Mononuclear cell (primary cell): Measurements from ENCODE around the gene XXYLT1. TPM values are rescaled to one million over a fixed set of nuclear protein-coding genes. Genes with fewer than 3 reads are reported as not detected.

Source experiments
- H3K27me3 ChIP-seq: 2 replicates; pipeline ENCODE4 v1.6.0; 2011; ENCODE audit warnings: low read length, control low read depth; ENCODE audit not compliant: insufficient read depth
- H3K4me1 ChIP-seq: 2 replicates; pipeline ENCODE4 v1.5.1; 2011; ENCODE audit warnings: mild to moderate bottlenecking, low read length, control low read depth; ENCODE audit not compliant: insufficient read depth
- H3K4me3 ChIP-seq: 2 replicates; pipeline ENCODE4 v1.5.1; 2011; ENCODE audit warnings: mild to moderate bottlenecking, low read length, moderate library complexity
- H3K9me3 ChIP-seq: 2 replicates; pipeline ENCODE4 v1.5.1; 2011; ENCODE audit warnings: low read depth, mild to moderate bottlenecking, control low read depth, low read length
- total RNA-seq: library from RNA; depleted of rRNA; stranded (reverse); fragments of >200 nt; gene quantifications from one replicate; pipeline ENCODE4 v1.2.3, GENCODE V29; 2012

Gene XXYLT1
- total RNA-seq, 1 donor: 9.0 TPM

DNA sequence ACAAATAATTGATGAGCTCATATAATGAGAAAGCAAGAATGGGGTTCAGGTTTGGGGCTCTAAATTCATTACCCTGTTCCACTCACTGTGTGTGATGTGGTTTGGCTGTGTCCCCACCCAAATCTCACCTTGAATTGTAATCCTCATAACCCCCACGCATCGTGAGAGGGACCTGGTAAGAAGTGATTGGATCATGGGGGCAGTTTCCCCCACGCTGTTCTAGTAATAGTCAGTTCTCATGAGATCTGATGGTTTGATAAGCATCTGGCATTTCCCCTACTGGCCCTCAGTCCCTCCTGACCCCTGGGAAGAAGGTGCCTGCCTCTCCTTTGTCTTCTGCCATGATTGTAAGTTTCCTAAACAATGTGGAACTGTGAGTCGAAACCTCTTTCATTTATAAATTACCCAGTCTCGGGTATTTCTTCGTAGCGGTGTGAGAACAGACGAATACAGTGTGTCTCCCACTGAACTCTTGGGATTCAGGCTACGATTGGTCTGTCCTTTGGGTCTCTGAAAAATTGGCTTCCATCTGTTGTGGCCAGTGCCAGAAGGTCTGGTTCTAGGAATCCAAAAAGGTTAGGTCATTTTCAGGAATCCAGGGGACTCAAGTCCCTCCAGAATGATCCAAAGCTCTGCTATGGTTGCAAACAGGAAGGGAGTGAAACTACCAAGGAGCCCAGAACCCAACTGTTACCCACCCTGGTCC lies 87.7 kb downstream of the XXYLT1 start:
- no peaks in the 10 kb centered on the region for H3K9me3 ChIP-seq
- H3K27me3 ChIP-seq: no peaks in the 10 kb centered on the region
- peaks cover 42% of the 10 kb centered on the region for H3K4me1 ChIP-seq
- H3K4me3 ChIP-seq: no peak overlapping the region

DNA sequence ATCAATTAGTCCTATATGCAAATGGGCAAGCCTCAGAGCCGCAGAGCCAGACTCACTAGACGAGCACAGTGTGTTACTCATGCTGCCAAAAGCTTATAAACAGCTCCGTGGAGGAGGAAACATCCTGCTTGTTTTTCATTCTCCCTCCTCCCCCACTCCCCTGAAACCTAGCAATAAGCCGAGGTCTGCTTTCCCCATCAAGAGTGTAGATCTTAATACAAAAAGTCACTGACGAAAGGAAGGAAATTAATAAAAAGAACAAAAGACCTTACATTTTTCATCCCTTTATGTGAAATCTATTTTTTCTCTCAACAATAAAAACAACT lies 88.5 kb downstream of the XXYLT1 start:
- Histone ChIP-seq H3K4me1 (peaks cover 45% of the 10 kb centered on the region), H3K4me3 (no peak overlapping the region), H3K27me3 (no peaks in the 10 kb centered on the region), H3K9me3 (no peaks in the 10 kb centered on the region)

DNA sequence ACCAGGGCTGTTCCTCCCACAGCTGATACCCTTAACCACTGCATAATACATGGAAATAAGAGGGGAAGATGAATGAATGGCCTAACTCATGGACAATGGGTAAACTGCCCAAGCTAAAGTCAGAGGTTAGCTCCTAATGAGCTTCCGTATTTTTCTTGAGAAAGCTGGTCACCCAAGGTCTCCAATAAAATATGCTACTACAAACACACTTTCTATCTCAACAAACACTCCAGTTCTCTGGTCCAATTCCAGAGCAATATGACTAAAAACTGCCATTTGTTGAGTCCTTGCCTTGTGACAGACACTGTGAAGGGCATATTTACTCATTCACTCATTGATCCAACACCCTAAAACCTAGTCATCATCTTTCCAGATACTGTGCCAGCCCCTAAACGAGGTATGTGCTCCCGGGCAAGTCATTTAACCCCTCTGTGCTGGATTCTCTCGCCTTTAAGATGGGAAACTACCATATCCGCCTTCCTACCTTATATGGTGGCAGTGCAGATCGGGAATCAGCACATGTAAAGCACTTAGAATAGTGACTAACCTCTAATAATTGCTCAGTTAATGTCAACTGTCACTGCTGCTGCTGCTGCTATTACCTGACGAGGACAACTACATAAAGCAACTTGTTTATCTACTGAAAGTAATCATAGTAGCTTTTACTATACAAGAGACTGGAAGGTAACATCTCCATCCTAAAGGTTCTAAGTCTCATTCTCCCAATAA lies 89.1 kb downstream of the XXYLT1 start:
- Histone ChIP-seq H3K27me3 (no peaks in the 10 kb centered on the region), H3K9me3 (no peaks in the 10 kb centered on the region), H3K4me1 (peaks cover 45% of the 10 kb centered on the region), H3K4me3 (no peak overlapping the region)

DNA sequence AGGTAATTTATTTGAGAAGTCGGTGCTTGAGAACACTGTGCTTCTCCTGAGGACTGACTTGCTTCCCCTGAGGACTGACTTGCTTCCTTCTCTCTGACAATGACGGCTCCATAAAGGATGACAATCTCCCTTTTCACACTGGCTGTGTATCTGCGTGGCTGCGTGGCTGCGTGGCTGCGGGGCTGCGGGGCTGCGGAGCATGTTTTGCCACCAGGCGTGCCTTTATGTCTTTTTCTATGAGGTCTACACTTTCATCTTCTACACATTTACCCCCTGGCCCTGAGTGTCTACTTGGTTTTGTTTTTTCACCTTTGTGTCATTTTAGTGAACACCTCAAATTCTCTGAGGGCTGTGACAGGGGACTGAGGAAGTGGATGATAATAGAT lies 89.9 kb downstream of the XXYLT1 start:
- Histone ChIP-seq H3K27me3 (no peaks in the 10 kb centered on the region), H3K4me3 (no peak overlapping the region), H3K9me3 (no peaks in the 10 kb centered on the region), H3K4me1 (peaks cover 41% of the 10 kb centered on the region)

DNA sequence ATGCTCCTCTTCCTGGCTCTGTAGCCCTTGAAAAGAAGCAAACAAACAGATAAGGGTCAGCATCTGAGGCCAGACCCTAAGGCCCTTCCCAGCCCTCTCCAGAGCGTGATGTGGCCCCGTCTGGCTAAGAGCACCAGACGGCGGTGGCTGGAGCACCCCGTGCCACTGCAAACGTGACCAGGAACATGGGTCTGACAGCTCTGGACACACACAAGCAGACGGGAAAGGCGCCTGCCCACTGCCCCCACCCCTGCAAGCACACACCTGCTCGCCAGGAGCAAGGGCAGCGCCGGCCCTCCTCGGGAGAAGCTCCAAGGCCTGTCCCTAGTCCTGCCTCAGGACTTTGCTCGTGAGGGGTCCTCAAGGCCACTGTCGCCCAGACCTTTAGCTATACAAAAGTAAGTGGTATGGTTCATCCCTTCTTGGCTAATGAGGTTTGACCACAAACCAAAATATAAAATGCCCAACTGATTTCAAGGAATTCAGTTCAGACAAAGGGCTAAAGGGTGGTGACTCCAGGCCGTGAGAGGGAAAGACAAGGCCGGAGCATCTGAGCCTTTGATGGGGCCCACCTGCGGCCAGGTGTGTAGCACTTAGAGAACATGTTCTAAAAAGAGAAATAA lies 90.4 kb downstream of the XXYLT1 start:
- peaks cover 36% of the 10 kb centered on the region for H3K4me1 ChIP-seq
- no peak overlapping the region for H3K4me3 ChIP-seq
- no peaks in the 10 kb centered on the region for H3K27me3 ChIP-seq
- H3K9me3 ChIP-seq: no peaks in the 10 kb centered on the region

DNA sequence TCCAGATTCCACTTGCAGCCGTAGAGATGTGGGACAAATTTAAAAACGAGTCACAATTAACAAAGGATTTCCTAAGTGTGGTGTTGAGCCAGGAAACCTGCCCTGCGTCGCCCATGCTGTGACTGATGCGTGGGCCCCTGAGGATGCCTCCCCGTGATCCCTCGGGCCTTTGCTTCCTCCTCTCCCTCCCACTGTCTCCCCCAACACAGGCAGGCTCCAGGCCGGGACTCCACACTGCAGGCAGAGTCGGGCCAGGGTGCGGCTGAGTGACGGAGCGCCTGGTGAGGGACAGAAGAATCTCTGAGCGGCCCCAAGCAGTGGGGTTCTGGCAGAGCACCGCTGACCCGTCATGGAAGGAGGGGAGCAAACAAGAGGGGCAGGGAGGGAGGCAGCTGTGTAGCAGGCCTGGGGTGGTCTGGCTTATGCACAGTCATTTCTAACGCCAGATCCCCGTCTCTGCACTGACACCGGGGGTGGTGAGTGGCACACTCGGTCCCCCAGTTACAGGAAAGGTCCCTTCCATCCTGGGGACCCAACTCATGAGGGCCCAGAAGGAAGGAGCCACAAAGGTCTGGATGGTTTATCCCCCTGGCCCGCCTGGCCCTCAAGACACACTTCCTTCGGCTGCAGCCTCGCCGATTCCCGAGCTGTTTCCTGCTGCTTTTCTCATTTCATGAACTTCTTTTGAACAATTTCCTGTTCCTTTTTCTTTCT lies 91.0 kb downstream of the XXYLT1 start:
- H3K9me3 ChIP-seq: no peaks in the 10 kb centered on the region
- no peak overlapping the region for H3K4me3 ChIP-seq
- H3K27me3 ChIP-seq: no peaks in the 10 kb centered on the region
- H3K4me1 ChIP-seq: peaks cover 30% of the 10 kb centered on the region

DNA sequence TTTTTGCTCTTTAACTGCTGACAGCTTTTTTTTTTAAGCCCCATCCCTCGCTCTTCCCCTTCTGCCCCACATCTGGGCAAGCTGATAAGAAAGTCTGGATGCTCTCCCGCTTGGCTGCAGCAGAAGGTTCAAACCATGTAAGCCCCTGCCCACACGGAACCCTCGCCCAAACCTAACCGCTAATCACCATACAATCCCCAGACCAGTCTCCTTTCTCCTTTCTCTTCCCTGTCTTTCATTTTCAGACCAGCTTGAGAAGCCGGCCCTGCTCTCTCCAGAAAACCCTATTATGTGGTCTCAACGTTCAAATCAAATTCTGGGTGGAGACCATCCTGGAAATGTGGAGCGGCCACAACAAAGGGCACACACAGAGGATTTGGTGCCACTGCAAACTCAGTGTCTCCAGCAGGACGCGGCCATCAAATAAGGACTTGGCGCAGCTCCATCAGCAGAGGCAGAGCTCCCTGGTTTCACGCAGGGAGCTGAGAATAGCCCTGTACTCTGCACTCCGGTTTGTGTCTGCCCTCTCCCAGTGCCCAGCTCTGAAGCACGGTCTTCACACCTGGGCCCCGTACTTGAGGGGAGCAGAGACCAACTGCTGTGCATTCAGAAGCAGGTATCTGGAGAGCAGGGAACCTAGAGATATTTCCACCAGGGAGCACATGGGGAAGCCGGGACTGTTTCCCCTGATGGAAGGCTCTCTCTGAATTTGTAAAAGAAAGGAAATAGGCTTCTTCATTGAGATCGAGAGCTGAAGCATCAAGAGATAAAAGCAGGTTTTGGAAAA lies 92.6 kb downstream of the XXYLT1 start:
- peaks cover 28% of the 10 kb centered on the region for H3K4me1 ChIP-seq
- H3K9me3 ChIP-seq: no peaks in the 10 kb centered on the region
- H3K27me3 ChIP-seq: no peaks in the 10 kb centered on the region
- no peak overlapping the region for H3K4me3 ChIP-seq

DNA sequence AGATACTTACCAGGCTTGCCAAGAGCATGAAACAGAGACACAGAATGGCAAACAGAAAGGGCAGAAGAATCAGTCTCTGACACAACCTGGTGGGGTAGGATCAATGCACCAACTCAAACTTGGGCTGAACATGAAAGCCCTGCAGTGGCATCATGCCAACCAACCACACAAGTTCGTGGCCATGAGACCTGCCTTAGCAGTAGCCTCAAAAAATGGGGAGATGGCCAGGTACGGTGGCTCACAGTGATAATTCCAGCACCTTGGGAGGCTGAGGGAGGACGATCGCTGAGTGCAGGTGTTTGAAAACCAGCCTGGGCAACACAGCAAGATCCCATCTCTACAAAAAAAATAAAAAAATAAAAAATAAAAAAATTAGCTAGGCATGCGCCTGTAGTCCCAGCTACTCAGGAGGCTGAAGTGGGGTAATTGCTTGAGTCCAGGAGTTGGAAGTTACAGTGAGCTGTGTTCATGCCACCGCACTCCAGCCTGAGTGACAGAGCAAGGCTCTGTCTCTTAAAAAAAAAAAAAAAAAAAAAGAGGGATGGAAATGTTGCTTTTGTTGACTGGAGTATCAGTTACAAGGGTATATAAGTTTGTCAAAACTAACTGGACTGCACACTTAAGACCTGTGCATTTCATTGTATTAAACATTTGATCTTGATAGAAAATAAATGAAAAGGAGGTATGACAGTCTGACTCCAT lies 93.4 kb downstream of the XXYLT1 start:
- Histone ChIP-seq H3K9me3 (no peaks in the 10 kb centered on the region), H3K4me1 (peaks cover 25% of the 10 kb centered on the region), H3K4me3 (no peak overlapping the region), H3K27me3 (no peaks in the 10 kb centered on the region)

DNA sequence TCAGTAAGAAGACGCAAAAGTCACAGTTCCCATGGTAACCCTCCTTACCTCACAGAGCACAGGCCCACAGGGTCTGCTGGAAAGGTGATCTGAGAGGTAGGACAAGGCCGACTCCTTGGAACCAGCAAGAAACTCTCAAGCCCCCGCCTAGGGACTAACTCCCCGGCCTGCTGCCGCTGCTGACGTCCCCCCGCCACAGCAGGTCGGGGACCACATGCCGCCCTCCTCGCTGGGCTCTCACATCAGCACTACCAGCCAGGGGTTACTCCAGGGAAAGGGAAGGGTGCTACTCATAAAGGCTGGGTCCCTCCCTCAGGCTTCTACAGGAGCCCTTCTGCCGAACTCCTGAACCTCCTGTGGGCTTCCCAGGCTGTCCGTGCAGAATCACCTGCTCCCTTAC lies 94.2 kb downstream of the XXYLT1 start:
- H3K27me3 ChIP-seq: no peaks in the 10 kb centered on the region
- H3K9me3 ChIP-seq: no peaks in the 10 kb centered on the region
- H3K4me1 ChIP-seq: peaks cover 32% of the 10 kb centered on the region
- H3K4me3 ChIP-seq: no peak overlapping the region

DNA sequence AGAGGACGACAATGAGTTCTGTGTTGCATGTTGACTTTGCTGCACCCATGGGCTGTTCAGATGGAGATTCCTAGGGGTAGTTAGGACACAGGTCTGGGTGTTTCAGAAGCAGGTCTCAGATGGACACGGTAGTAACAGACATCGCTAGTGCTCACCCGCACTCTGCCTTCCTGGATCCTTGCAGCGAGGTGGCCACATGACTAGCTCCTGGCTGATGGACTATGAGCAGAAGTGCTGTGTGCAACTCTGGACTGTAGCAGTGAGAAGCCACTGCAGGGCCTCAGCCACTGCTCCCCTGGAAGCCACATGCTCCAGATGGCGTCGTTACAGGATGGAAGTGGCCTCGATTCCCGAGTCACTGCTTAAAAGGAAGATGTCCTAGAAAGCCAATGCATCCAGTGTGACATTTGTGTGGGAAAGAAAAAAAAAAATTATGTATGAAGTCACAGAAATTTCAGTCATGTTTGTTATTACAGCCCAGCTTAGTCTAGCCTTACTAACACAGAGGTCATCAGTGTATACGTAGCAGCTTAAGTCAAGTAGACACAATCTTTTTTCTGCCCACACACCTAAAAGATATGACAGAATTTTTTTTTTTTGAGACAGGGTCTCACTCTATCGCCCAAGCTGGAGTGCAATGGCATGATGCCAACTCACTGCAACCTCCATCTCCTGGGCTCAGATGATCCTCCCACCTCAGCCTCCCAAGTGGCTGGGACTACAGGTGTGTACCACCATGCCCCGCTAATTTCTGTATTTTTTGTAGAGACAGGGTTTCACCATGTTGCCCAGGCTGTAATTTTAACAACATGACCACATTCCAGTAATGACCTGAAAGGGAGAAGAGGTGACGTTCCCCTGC lies 95.3 kb downstream of the XXYLT1 start:
- no peaks in the 10 kb centered on the region for H3K9me3 ChIP-seq
- H3K27me3 ChIP-seq: no peaks in the 10 kb centered on the region
- peaks cover 41% of the 10 kb centered on the region for H3K4me1 ChIP-seq
- no peak overlapping the region for H3K4me3 ChIP-seq

DNA sequence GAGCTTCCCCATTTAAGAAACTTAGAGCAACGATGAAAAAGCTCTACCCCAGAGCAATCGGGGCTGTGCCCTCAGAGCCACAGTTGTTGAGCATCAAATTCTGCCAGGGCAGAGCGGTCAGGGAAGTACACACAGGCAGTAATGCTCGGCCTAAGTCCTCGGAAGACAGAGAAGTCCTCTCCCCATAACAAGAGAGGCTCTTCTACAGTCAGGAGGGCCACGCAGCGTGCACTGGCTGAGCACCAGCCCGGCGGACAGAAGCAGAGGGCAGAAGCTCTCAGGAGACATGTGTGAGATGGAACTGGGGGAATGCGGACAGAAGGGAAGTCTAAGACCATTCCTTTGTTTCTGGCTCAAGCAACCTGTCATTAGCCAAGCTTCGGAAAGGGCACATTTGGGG lies 95.9 kb downstream of the XXYLT1 start:
- Histone ChIP-seq H3K4me3 (no peak overlapping the region), H3K4me1 (peaks cover 36% of the 10 kb centered on the region), H3K9me3 (no peaks in the 10 kb centered on the region), H3K27me3 (no peaks in the 10 kb centered on the region)

DNA sequence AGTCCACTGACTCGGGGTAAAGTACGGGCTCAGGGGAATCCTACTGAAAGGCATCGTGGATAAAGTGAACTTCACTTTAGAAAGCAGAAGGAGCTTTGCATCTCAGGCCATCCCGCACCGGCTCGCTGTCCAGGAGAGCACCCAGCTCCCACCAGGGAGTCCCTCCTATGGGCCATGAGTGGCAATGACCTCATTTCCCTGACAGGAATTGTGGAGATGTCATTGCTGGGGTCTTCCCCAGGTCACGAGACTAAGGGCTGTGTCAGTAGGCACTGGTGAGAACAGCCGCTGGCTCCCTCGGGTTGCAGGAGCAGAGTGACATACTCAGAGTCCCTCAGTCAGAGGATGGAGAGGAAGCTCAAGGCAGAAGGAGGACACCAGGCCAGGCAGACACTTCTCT lies 97.3 kb downstream of the XXYLT1 start:
- no peaks in the 10 kb centered on the region for H3K9me3 ChIP-seq

DNA sequence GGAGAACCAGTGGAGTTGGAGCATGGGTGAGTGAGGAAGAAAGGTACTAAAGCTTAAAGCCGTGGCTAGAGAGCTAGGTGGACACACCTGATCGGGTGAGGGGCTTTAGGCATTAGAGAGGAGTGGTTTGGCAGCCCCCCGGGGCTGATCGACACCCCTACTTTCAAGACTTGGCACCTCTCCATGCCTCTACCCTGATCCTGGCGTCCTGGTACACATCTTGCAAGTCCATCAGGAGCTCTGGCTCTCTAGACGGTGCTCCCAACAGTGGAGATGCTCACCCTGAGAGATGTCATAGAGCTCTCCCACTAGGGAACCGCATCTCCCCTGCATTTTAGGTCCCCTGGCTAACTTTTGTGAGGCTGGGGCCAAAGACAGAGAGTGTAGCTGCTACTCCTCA lies 98.1 kb downstream of the XXYLT1 start:
- Histone ChIP-seq H3K9me3 (no peaks in the 10 kb centered on the region), H3K4me1 (peaks cover 20% of the 10 kb centered on the region), H3K27me3 (no peaks in the 10 kb centered on the region), H3K4me3 (no peak overlapping the region)

More for the DNA sequence above, 97.3 kb downstream of the XXYLT1 start:
- no peak overlapping the region for H3K4me3 ChIP-seq
- no peaks in the 10 kb centered on the region for H3K27me3 ChIP-seq
- peaks cover 27% of the 10 kb centered on the region for H3K4me1 ChIP-seq
